ENCODE results near the gene BRME1.

- TF ChIP-seq CTCF (conservative IDR thresholded peaks at IDR 0.05): no peak
- TF ChIP-seq EZH2 (IDR thresholded peaks at IDR 0.05; ENCODE audit: low read depth): no peak
These were observed 20.0 kb downstream of the BRME1 start for GRCh38 chr19:13885826-13886365.
